Muscle layer of duodenum (tissue), 2 donors: ENCODE measurements around the gene TLCD3B.

ENCODE experiments used
- H3K27ac ChIP-seq: one replicate; pipeline ENCODE4 v1.7.0; 2013; ENCODE audit warnings: mild to moderate bottlenecking, low read length
- H3K27me3 ChIP-seq: one replicate; pipeline ENCODE4 v1.7.0; 2013; ENCODE audit warnings: low read depth, mild to moderate bottlenecking, control low read depth, low read length
- H3K36me3 ChIP-seq, 2 donors: one replicate each; pipeline ENCODE4 v1.7.0; 2013; ENCODE audit warnings: low read length in 2 of 2, control low read depth in 1 of 2, mild to moderate bottlenecking in 1 of 2; ENCODE audit not compliant: insufficient read depth in 2 of 2, control insufficient read depth in 1 of 2
- H3K4me1 ChIP-seq, 2 donors: one replicate each; pipeline ENCODE4 v1.7.0; 2013; ENCODE audit warnings: low read length in 2 of 2, mild to moderate bottlenecking in 2 of 2, control low read depth in 1 of 2, moderate library complexity in 1 of 2; ENCODE audit not compliant: insufficient read depth in 2 of 2, control insufficient read depth in 1 of 2
- H3K4me3 ChIP-seq, 2 donors: one replicate each; pipeline ENCODE4 v1.7.0; 2013; ENCODE audit warnings: low read length in 2 of 2, low read depth in 1 of 2, mild to moderate bottlenecking in 1 of 2
- H3K9me3 ChIP-seq, 2 donors: one replicate each; pipeline ENCODE4 v1.7.0; 2013; ENCODE audit warnings: low read length in 2 of 2, control low read depth in 1 of 2, mild to moderate bottlenecking in 1 of 2; ENCODE audit not compliant: control insufficient read depth in 1 of 2
- donor health status: healthy.

TLCD3B gene

GRCh38 chr16:30000735-30001631 is 30.1 kb downstream of the TLCD3B start:
- Histone ChIP-seq H3K27ac (no peak overlapping the region), H3K9me3 (no peaks in the 10 kb centered on the region), H3K27me3 (no peaks in the 10 kb centered on the region), H3K4me3 (no peak overlapping the region), H3K4me1 (peaks cover 6 to 17% of the 10 kb centered on the region in 2 donors), H3K36me3 (peaks cover 0 to 26% of the 10 kb centered on the region in 2 donors)

DNA sequence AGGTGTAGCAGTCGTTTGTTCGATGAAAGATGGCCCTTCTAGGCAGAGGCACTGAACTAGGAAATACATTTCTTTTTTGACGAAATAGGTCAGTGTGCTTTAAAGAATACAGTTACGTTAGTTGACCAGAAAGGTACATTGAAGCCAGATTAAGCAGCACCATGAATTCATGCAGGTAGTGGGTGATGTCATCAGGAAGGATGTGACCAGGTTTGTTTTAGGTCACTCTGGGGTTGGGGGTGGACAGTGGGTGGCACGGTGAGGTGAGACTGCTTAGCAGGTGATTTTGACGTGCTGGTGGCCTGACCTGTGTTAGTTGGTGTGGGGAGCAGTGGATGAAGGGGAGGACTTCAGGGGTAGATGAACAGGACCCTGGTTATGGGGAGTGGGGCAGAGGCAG is 31.5 kb downstream of the TLCD3B start:
- H3K27ac ChIP-seq: no peak overlapping the region
- H3K9me3 ChIP-seq: no peaks in the 10 kb centered on the region
- H3K4me3 ChIP-seq: no peak overlapping the region
- no peaks in the 10 kb centered on the region for H3K27me3 ChIP-seq
- peaks cover 0 to 30% of the 10 kb centered on the region in 2 donors for H3K36me3 ChIP-seq
- H3K4me1 ChIP-seq: peaks cover 10 to 14% of the 10 kb centered on the region in 2 donors

GRCh38 chr16:29996766-29997250 is 34.3 kb downstream of the TLCD3B start:
- H3K27ac ChIP-seq: peak overlapping the region; percentile 46
- H3K4me1 ChIP-seq: peaks cover 20 to 22% of the 10 kb centered on the region in 2 donors
- peak overlapping the region; percentile 95 to 98 for H3K4me3 ChIP-seq
- H3K36me3 ChIP-seq: peaks cover 12 to 40% of the 10 kb centered on the region in 2 donors
- no peaks in the 10 kb centered on the region for H3K9me3 ChIP-seq
- H3K27me3 ChIP-seq: no peaks in the 10 kb centered on the region

- Histone ChIP-seq H3K36me3 (peaks cover 12 to 42% of the 10 kb centered on the region in 2 donors), H3K4me1 (peaks cover 20 to 22% of the 10 kb centered on the region in 2 donors), H3K9me3 (no peaks in the 10 kb centered on the region), H3K27me3 (no peaks in the 10 kb centered on the region), H3K4me3 (peak within 1 kb of the TSS; percentile 95 to 98), H3K27ac (peak within 1 kb of the TSS; percentile 99)
Observed at GRCh38 chr16:29995911-29996765, 34.9 kb downstream of the TLCD3B start, which contains the start of gene INO80E. Gene INO80E, plus strand, starts transcription at chr16:29996241. Its CDS starts 70 bp downstream, at chr16:29996311.

DNA sequence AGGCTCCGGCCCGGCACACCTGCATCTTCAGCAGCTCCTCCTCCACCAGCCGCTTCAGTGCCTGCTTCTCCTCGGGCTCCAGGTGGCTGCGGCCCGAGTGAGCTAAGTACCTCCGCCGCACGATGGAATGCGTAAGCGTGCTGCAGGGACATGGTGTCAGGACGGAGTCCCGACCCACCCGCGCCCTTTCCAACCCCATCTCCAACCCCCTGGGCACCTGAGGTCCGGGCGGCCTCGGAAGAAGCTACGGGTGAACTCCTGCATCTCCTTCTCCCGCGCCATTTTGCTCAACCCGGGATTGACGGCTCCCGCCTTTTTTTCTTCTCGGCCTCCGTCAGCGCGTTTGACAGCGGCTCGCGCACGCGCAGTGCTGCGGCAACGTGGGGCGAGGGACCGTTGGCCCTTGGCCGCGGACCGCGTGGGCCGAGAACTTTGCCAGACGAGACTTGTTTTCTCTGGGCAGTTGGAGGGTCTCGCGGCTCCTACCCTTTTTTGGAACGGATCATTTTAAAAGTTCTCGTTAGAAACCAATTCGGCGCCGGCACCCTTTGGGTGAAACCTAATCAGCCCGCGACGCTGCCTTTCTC is 35.7 kb downstream of the TLCD3B start, which contains the start of gene HIRIP3:
HIRIP3 (minus strand) TSS at position 294 of the 587 bp plus-strand sequence; CDS start at position 282, 12 bp downstream.
- peak within 1 kb of the TSS; percentile 99 for H3K27ac ChIP-seq
- peak within 1 kb of the TSS; percentile 95 to 98 for H3K4me3 ChIP-seq
- H3K27me3 ChIP-seq: no peaks in the 10 kb centered on the region
- H3K9me3 ChIP-seq: no peaks in the 10 kb centered on the region
- peaks cover 20 to 22% of the 10 kb centered on the region in 2 donors for H3K4me1 ChIP-seq
- H3K36me3 ChIP-seq: peaks cover 12 to 42% of the 10 kb centered on the region in 2 donors

DNA sequence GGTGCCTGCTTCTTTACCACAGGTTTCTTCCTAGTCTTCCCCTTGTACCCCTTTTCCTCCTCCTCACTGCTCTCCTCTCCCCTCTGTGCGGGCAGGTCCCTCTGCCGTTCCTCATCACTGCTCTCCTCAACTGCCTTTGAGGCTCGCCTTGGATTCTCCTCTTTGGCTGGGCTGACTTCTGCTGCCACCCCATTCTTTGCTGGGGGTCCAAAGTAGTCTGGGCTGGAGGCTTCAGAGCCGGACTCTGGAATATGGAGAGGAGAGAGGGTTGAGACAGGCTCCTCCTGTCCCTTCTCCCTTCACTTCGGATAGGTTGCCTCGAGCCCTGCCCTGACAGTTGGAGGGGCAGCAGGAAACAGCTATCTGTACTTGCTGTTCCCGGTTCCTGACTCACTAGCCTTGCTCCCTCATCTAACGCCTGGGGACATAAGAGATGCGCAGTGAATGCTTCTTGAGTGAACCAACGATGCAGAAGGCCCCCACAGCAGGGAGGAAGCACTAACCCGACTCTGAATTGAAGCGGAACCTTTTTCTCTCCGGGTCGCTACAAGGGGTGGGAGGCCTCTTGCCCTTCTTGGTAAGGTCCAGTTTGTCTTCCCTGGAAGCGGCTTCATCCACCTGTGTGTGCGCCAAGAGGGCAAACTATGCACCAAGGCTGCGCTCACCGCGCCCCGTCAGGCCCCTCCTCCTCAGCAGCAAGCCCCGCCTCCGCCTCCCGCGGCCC is 36.3 kb downstream of the TLCD3B start:
- Histone ChIP-seq H3K9me3 (no peaks in the 10 kb centered on the region), H3K4me1 (peaks cover 20 to 22% of the 10 kb centered on the region in 2 donors), H3K27me3 (no peaks in the 10 kb centered on the region), H3K36me3 (peaks cover 14 to 43% of the 10 kb centered on the region in 2 donors), H3K27ac (peak overlapping the region; percentile 99), H3K4me3 (peak overlapping the region; percentile 95 to 98)

GRCh38 chr16:29993903-29994599 is 37.0 kb downstream of the TLCD3B start:
- Histone ChIP-seq H3K36me3 (peaks cover 21 to 49% of the 10 kb centered on the region in 2 donors), H3K27ac (no peak overlapping the region), H3K4me3 (peak overlapping the region; percentile 95 to 98), H3K27me3 (no peaks in the 10 kb centered on the region), H3K4me1 (peaks cover 20 to 22% of the 10 kb centered on the region in 2 donors), H3K9me3 (no peaks in the 10 kb centered on the region)

- Histone ChIP-seq H3K9me3 (no peaks in the 10 kb centered on the region), H3K36me3 (peaks cover 21 to 56% of the 10 kb centered on the region in 2 donors), H3K27me3 (no peaks in the 10 kb centered on the region), H3K27ac (no peak overlapping the region), H3K4me3 (no peak overlapping the region), H3K4me1 (peaks cover 20 to 22% of the 10 kb centered on the region in 2 donors)
Observed at GRCh38 chr16:29993191-29993902, 37.7 kb downstream of the TLCD3B start.

DNA sequence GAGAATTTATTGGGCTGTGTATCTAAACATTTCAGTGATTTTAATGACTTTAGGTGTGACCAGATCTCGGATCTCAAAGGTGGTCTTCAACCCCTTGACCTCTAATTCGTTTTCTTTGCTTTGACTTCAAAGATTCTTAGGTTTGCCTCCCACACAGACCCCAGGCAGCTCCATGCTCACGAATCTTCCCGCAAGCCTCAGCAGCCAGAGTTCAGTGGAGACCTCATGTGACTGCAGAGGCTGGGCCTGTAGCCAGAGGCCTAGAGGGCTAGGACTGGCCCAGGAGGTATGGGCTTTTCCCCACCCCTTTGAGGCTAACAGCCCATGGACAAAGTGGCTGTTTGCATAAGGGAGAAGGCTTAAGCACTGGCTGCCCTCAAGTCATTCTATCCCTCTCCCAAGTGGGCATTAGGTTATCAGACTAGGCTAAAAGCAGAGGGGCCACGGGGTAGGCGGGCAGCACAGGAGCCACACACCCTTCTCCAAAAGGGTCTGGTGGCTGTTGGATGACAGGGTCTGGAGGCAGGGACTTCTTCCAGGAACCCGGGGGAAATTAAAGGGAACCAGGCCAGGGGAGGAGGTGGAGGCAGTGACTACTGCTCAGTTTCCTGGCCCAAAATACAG is 38.6 kb downstream of the TLCD3B start:
- Histone ChIP-seq H3K9me3 (no peaks in the 10 kb centered on the region), H3K36me3 (peaks cover 26 to 64% of the 10 kb centered on the region in 2 donors), H3K27ac (no peak overlapping the region), H3K27me3 (no peaks in the 10 kb centered on the region), H3K4me3 (no peak overlapping the region), H3K4me1 (peaks cover 20 to 22% of the 10 kb centered on the region in 2 donors)
